HG03095 (cell line): Measurements from ENCODE around the gene ZNF45.
"Not testable (repeated sequence)": the region's sequence is repeated elsewhere in the genome, so short reads cannot be mapped to it uniquely, and the experiment has no call there.

Experiments used
- ATAC-seq: cut with Tn5 transposase; IDR thresholded peaks from one replicate; pipeline ENCODE4 v1.9.1; 2021; ENCODE audit warnings: moderate library complexity; ENCODE audit not compliant: unreplicated experiment

The ZNF45 gene

DNA sequence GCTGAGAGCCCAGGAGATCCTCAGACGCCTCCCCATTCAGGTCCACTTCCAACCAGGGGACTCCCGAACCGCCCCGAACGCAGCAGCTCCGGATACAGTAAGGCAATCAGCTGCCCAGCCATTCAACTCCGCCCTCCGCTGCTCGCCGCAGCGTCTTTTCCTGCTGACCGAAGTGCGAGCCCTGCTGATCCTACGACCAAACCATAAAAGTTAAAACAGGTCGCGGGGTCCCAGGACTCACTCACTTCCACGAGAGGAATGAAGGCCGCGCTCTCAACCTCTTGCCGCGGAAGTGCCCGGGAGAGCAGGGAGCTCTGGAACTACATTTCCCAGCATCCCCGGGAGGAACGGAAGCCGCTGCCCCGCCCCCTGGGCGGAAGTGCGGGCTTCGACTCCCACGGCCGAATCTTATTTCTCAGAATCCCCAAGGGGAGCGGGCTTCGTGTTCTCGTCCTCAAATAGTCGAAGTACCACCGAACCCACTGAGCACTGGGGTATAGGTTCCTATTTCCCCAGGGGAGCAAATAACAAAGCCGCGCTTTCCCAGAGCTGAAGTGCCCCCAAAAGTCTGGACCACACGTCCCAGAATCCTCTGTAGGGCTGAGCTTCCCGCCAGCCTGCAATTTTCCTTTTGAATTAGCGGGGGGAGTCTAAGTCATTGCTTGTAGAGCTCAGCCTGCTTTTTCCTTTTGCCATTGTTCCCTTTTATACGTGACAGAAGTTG, at the start of gene ZNF45:
Gene ZNF45 (minus strand): TSS at position 298 of the 724 bp plus-strand sequence. CDS start 13,097 bp downstream, outside the sequence.
- ATAC-seq = peak; percentile 95

- no peak for ATAC-seq
Measured at GRCh38 chr19:43984687-43985000, 49.6 kb upstream of the ZNF45 start.

- peak; percentile 79 for ATAC-seq
Measured at GRCh38 chr19:43983912-43984686, 49.0 kb upstream of the ZNF45 start, which contains the start of gene ZNF155. ZNF155 (plus strand) TSS chr19:43984188; CDS start chr19:43988544, 4,356 bp downstream.

DNA sequence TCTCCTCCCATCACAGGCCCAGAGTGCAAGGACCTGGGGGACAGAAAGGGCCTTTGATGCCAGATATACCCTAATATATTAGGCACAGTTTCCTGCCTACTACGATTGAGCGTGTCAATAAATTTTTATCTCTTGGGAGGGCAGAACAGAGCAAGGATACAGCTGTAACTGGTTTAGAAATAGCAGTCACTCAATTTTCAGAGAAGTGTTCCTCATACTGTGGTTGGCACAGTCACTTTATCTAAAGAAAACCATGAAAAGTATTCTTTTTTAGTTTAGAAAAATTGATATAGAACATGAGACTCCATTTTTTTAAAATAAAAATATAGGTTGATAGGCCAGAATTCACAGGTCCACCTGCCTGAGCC, 48.4 kb upstream of the ZNF45 start:
- ATAC-seq = no peak

DNA sequence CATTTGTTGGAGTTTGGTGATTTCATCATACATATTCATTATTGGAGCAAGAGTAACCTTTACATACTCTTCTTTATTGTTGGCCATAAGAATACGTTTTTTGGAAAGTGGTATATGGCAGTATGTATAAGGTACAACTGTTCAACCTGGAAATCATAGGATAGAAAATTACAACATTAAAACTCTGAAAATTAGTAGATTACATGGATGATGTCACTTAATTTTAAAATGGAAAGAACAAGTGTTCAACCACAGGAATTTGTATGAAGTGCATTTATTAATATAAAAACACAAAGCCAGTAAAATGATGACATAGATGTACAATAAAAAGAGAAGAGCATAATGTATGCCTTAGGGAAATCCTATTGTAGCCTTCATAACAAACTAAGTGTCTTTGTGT, 41.6 kb upstream of the ZNF45 start:
- no peak for ATAC-seq

DNA sequence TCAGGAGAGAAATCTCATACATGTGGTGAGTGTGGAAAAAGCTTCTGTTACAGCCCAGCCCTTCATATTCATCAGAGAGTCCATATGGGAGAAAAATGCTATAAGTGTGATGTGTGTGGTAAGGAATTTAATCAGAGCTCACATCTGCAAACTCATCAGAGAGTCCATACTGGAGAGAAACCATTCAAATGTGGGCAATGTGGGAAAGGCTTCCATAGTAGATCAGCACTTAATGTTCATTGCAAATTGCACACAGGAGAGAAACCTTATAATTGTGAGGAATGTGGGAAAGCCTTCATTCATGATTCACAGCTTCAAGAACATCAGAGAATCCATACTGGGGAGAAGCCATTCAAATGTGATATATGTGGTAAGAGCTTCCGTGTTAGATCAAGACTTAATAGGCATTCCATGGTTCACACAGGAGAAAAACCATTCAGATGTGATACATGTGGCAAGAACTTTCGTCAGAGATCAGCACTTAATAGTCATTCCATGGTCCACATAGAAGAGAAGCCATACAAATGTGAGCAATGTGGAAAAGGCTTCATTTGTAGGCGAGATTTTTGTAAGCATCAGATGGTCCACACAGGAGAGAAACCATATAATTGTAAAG, 31.1 kb upstream of the ZNF45 start:
- no peak for ATAC-seq

- ATAC-seq = no peak
Measured at GRCh38 chr19:43960411-43960810, 25.3 kb upstream of the ZNF45 start.

GRCh38 chr19:43957891-43958290, 22.8 kb upstream of the ZNF45 start:
- ATAC-seq = no peak

DNA sequence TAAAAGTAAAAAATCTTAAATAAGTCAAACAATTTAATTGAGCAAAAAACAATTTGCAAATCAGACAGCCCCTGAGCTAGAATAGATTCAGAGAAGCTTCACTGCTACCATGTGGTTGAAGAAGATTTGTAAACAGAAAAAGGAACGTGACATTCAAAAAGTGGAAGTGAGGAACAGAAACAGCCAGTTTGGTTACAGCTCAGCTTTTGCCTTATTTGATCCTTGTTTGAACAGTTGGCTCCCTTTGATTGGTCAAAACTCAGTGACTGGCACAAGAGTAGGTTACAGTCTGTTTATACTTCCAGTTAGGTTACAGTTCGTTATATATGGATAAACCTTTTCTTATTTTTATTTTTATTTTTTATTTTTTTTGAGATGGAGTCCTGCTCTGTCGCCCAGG, 21.7 kb upstream of the ZNF45 start:
- no peak for ATAC-seq

DNA sequence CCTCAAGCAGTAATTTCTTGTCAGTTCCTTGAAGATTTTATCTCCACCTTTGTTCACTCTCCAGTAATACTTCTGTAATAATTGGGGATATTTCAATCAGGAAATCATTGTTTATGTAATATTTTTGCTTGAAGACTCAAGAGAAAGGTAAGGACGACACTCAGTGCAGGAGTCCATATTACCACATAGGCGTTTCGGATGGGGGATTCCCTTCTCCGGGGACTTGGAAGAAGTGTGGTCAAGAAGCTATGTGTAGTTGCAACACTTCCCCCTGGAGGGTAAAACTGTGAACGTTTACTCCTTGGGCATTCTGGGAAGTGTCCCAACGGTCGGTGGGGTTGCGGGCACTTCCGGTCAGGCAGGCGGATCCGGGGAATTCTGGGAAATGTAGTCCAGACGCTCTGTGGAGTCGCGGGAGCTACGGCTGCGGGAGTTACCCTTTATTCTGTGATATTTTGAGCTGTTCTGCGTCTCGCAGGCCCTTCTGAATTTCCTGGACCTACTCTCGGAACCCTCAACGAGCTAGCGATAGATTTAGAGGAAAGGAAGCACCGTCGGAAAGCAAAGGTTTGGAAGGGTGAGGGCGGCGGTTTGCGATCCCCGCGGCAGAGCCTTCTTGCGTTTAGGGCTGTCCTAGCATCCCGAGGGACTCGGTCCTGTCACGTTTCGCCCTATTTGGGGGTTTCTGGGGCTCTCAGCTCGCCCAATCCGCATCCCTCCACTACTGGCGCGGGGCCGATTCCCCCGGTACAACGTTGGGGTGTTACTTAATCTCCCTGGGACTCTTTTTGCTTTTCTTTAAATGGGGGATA, 16.0 kb upstream of the ZNF45 start, which contains the start of gene ZNF221:
Gene ZNF221 (plus strand): TSS at position 395 of the 812 bp plus-strand sequence. CDS start 11,499 bp downstream, outside the sequence.
- peak; percentile 89 for ATAC-seq

DNA sequence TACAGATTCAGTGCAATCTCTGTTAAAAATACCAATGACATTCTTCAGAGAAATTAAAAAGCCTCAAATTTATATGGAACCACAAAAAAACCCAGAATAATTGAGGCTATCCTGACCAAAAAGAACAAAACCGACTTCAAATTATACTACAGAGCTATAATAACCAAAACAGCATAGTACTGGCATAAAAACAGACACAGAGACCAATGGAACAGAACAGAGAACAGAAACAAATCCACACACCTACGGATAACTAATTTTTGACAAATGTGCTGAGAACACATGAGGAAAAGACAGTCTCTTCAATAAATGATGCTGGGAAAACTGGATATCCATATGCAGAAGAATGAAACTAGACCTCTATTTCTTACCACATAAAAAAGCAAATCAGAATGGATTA, 14.7 kb upstream of the ZNF45 start:
- ATAC-seq = not testable (repeated sequence)

DNA sequence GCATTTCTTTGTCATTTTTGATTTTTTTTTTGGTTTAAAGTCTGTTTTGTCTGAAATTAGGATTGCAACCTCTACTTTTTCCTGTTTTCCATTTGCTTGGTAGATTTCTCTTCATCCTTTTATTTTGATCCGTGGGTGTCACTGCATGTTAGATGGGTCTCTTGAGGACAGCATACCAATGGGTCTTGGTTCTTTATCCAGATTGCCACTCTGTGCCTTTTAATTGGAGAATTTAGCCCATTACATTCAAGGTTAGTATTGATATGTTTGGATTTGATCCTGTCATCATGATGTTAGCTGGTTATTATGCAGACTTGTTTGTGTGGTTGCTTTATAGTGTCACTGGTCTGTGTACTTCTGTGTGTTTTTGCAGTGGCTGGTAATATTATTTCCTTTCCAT, 12.3 kb upstream of the ZNF45 start:
- not testable (repeated sequence) for ATAC-seq

GRCh38 chr19:43941209-43941608, 6.1 kb upstream of the ZNF45 start:
- ATAC-seq = no peak

GRCh38 chr19:43940719-43941118, 5.6 kb upstream of the ZNF45 start:
- no peak for ATAC-seq

- ATAC-seq = no peak
Measured at GRCh38 chr19:43939557-43940260, 4.6 kb upstream of the ZNF45 start.

- no peak for ATAC-seq
Measured at GRCh38 chr19:43936188-43936587, 1.1 kb upstream of the ZNF45 start.

DNA sequence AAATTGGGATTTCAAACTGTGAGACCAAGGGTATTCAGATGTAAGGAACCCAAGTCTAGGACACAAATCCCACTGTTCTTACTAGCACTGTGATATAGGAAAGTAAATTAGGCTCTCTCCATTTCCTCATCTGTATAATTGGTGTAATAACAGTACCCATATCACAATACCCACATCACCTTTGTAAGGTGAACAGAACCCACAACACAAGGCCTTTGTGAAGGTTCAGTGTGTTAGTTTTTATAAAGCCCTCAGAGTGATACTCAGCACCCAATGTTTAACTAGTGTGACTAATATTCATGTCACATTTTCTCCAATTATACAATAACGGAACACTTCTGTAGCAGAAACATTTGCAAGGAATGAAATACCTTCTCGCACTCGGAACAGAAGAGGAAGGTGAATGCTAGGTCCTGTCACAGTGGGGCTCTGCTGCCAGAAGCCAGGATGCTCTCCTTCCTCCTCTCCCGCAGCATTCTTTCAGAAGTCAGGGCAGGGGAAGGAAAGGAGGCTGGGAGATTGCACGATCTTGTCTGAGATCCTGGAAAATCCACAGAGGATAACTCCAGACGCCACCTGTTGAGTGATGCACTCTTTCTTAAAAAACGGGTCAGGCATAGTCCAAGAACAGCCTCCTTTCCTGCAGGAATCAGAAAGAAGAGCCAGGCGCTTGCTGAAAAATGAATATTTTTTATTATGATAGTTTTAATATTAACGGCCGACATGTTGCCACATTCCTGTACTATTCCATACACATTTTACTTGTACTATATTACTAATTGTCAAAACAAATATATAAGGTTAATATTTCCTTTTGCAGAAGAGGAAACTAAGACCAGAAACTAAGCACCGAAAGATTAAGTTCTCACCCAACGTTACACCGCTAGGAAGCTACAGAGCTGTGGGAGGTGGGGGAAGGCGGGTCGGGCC, 762 bp downstream of the ZNF45 start:
- no peak for ATAC-seq

DNA sequence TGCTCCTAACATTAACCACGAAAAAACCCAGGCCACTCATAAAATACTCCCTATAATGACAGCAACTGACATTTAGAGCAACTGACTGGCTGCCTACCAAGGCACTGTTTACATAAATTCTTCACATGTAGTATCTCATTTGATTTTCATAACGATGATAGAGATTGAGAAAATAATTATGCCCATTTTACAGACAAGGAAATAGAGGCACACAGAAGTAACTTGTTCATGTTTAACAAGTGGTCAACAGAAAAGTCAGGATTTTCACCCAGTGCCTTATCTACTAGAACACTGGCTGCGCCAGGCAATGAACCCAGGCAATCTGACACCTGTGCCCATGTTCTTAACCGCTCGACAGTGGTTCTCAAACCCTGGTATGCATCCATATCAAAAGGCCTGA, 6.3 kb downstream of the ZNF45 start:
- no peak for ATAC-seq

DNA sequence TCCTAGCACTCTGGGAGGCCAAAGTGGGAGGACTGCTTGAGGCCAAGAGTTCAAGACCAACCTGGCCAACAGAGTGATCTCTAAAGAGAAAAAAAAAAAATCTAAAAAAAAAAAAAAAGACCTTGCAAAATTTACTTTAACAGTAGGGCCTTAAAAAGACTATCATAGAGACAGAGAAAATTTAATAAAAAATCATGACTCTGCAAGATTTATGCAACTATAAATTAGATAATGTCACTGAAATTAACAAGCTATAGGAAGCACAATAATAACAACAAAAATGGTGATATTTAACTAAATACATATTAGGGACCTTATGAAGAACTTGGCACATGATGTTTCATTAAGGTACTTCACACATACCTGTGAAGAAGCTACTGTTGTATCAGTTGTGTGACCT, 11.2 kb downstream of the ZNF45 start:
- no peak for ATAC-seq
